Vagina (tissue), 2 donors: ENCODE results near the gene PHLPP1. TPM values are rescaled to one million over a fixed set of nuclear protein-coding genes. Genes with fewer than 3 reads are reported as not detected.

Experiments used
- DNase-seq, 2 donors: peaks; one replicate each; pipeline ENCODE4 v3.0.0-alpha.2; 2017; ENCODE audit errors: extremely low spot score in 2 of 2
- H3K27ac ChIP-seq: fragments of 200-600 bp; sonication (generic); one replicate; pipeline ENCODE4 v1.5.1; 2019
- H3K27me3 ChIP-seq: fragments of 200-600 bp; sonication (generic); one replicate; pipeline ENCODE4 v1.5.1; 2019
- H3K36me3 ChIP-seq, 2 donors: fragments of 200-600 bp; sonication (generic); one replicate each; pipeline ENCODE4 v1.5.1; 2017 to 2019
- H3K4me1 ChIP-seq: fragments of 200-600 bp; sonication (generic); one replicate; pipeline ENCODE4 v1.5.1; 2019
- H3K4me3 ChIP-seq, 2 donors: fragments of 200-600 bp; sonication (generic); 1 replicate in 1 of 2; 2 replicates in 1 of 2; pipeline ENCODE4 v1.5.1; 2016 to 2019
- H3K9me3 ChIP-seq: fragments of 200-600 bp; sonication (generic); one replicate; pipeline ENCODE4 v1.5.1; 2019
- CTCF ChIP-seq, 3 experiments: fragments of 450-650 bp in 2 of 3; fragments of 200-600 bp in 1 of 3; sonication (generic) in 1 of 3; IDR thresholded peaks; one replicate each; pipeline ENCODE4 v1.5.1; 2017 to 2019; ENCODE audit warnings: antibody characterized with exemption in 3 of 3, mild to moderate bottlenecking in 2 of 3, moderate library complexity in 2 of 3
- POLR2A ChIP-seq, 2 donors: fragments of 450-650 bp; IDR thresholded peaks; one replicate each; pipeline ENCODE4 v1.6.1; 2017; ENCODE audit warnings: antibody characterized with exemption in 2 of 2, mild to moderate bottlenecking in 2 of 2, moderate library complexity in 2 of 2
- POLR2AphosphoS5 ChIP-seq, 2 donors: sonication (generic); formaldehyde crosslinking; IDR thresholded peaks; one replicate each; pipeline ENCODE4 v1.9.0; 2017; ENCODE audit warnings: antibody characterized with exemption in 2 of 2, mild to moderate bottlenecking in 2 of 2, low read depth in 1 of 2; ENCODE audit not compliant: insufficient read depth in 1 of 2
- intact Hi-C: fragments of 100-400 bp; cut with DNase I; formaldehyde crosslinking; loops from one replicate; pipeline ENCODE4 v1.15.1; 2023
- total RNA-seq: library from RNA; depleted of rRNA; stranded (reverse); fragments of >200 nt; gene quantifications from one replicate; pipeline ENCODE4 v1.2.3, GENCODE V29; 2016

PHLPP1 gene
- total RNA-seq, 1 donor from 2014 or later, result 20.6 TPM

GRCh38 chr18:62925031-62925688, 209.8 kb downstream of the PHLPP1 start:
- TF ChIP-seq POLR2A (IDR thresholded peaks at IDR 0.05), result no peak
- no peak for TF ChIP-seq CTCF (IDR thresholded peaks at IDR 0.05)
- TF ChIP-seq POLR2AphosphoS5 (IDR thresholded peaks at IDR 0.05; ENCODE audit: insufficient read depth in 1 of 2, low read depth in 1 of 2), result no peak
- no peaks in the 10 kb centered on the region for H3K4me1 ChIP-seq
- no peaks in the 10 kb centered on the region for H3K27me3 ChIP-seq
- DNase-seq, result no peak
- intact Hi-C loops, result no loop called here
- no peak overlapping the region for H3K4me3 ChIP-seq
- no peaks in the 10 kb centered on the region for H3K9me3 ChIP-seq
- peaks cover 0 to 7% of the 10 kb centered on the region in 2 donors for H3K36me3 ChIP-seq
- H3K27ac ChIP-seq, result no peak overlapping the region

DNA sequence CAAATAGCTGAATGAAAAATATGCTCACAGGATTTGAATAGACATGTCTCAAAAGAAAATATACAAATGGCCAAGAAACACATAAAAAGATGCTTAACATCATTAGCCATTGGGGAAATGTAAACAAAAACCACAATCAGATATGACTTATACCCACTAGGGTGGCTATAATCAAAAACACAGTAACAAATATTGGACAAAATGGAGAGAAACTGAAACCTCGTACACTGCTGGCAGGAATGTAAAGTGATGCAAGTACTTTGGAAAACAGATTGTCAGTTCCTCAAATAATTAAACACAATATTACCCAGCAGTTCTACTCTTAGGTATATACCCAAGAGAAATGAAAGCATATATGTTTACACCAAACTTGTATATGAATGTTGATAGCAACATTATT, 213.0 kb downstream of the PHLPP1 start:
- intact Hi-C loops, result no loop called here
- no peaks in the 10 kb centered on the region for H3K9me3 ChIP-seq
- H3K36me3 ChIP-seq, result no peaks in the 10 kb centered on the region
- no peaks in the 10 kb centered on the region for H3K27me3 ChIP-seq
- no peak for DNase-seq
- H3K27ac ChIP-seq, result no peak overlapping the region
- TF ChIP-seq CTCF (IDR thresholded peaks at IDR 0.05), result no peak
- TF ChIP-seq POLR2A (IDR thresholded peaks at IDR 0.05), result no peak
- TF ChIP-seq POLR2AphosphoS5 (IDR thresholded peaks at IDR 0.05; ENCODE audit: insufficient read depth in 1 of 2, low read depth in 1 of 2), result no peak
- no peaks in the 10 kb centered on the region for H3K4me1 ChIP-seq
- H3K4me3 ChIP-seq, result no peak overlapping the region

DNA sequence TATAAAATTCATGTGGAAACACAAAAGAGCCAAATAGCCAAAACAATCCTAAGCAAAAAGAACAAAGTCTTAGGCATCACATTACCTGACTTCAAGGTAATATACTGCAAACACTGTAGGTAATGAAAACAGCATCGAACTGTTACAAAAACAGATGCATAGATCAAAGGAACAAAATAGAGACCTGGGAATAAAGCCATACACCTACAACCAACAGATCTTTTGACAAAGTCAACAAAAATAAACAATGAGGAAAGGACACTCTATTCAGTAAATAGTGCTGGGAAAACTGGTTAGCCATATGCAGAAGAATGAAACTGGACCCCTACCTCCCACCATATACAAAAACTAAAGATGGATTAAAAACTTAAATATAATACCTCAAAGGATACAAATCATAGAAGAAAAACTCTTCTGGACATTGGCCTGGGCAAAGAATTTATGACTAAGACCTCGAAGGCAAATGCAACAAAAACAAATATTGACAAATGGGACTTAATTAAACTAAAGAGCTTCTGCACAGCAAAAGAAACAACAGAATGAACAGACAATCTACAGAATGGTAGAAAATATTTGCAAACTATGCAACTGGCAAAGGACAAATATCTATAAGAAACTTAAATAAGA, 218.0 kb downstream of the PHLPP1 start:
- TF ChIP-seq CTCF (IDR thresholded peaks at IDR 0.05) (no peak), POLR2AphosphoS5 (IDR thresholded peaks at IDR 0.05; ENCODE audit: insufficient read depth in 1 of 2, low read depth in 1 of 2) (no peak), POLR2A (IDR thresholded peaks at IDR 0.05) (no peak)
- Histone ChIP-seq H3K27me3 (no peaks in the 10 kb centered on the region), H3K27ac (no peak overlapping the region), H3K4me1 (peaks cover 20% of the 10 kb centered on the region), H3K36me3 (no peaks in the 10 kb centered on the region), H3K4me3 (no peak overlapping the region), H3K9me3 (no peaks in the 10 kb centered on the region)
- intact Hi-C loops, result no loop called here
- no peak for DNase-seq

DNA sequence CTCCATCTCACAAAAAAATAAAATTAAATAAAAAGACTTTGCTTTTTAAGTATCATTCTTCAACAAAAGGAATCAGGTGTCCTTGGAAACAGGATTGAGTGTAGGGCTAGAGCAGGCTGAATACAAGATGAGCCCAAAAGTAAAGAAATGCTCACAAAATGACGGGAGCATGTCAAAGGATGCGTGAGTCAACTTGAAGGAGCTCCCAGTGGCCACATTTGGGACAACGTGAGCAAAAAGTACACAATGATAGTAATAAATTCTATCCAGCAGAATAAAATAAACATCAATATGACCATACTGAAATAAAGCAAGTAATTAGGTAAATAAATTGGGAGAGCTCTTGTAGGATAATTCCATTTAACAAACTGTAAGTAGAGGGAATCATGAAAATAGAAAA, 220.7 kb downstream of the PHLPP1 start:
- Histone ChIP-seq H3K36me3 (no peaks in the 10 kb centered on the region), H3K4me1 (peaks cover 29% of the 10 kb centered on the region), H3K27me3 (no peaks in the 10 kb centered on the region), H3K27ac (no peak overlapping the region), H3K4me3 (no peak overlapping the region), H3K9me3 (no peaks in the 10 kb centered on the region)
- no peak for DNase-seq
- TF ChIP-seq POLR2AphosphoS5 (IDR thresholded peaks at IDR 0.05; ENCODE audit: insufficient read depth in 1 of 2, low read depth in 1 of 2), result no peak
- TF ChIP-seq CTCF (IDR thresholded peaks at IDR 0.05), result no peak
- TF ChIP-seq POLR2A (IDR thresholded peaks at IDR 0.05), result no peak
- intact Hi-C loops, result no loop called here

- H3K27me3 ChIP-seq, result no peaks in the 10 kb centered on the region
- H3K36me3 ChIP-seq, result no peaks in the 10 kb centered on the region
- no peaks in the 10 kb centered on the region for H3K9me3 ChIP-seq
- H3K4me3 ChIP-seq, result no peak overlapping the region
- DNase-seq, result no peak
- intact Hi-C loops, result no loop called here
- TF ChIP-seq POLR2AphosphoS5 (IDR thresholded peaks at IDR 0.05; ENCODE audit: insufficient read depth in 1 of 2, low read depth in 1 of 2) (no peak), CTCF (IDR thresholded peaks at IDR 0.05) (no peak), POLR2A (IDR thresholded peaks at IDR 0.05) (no peak)
- no peak overlapping the region for H3K27ac ChIP-seq
- peaks cover 29% of the 10 kb centered on the region for H3K4me1 ChIP-seq
Measured at GRCh38 chr18:62937065-62937464, 221.7 kb downstream of the PHLPP1 start.
